Natural killer cell (primary cell): ENCODE measurements around the gene TINAGL1. TPM values are rescaled to one million over a fixed set of nuclear protein-coding genes. Genes with fewer than 3 reads are reported as not detected.

ENCODE experiments used
- ATAC-seq, 3 donors: fragments of 150-1000 bp in 2 of 3; fragments of 200-7000 bp in 1 of 3; cut with Tn5 transposase; 1 replicate in 1 of 3; 2 replicates in 2 of 3; pipeline ENCODE4 v1.10.0; 2021; ENCODE audit warnings: mild to moderate bottlenecking in 2 of 3, moderate library complexity in 2 of 3
- DNase-seq, 2 donors: peaks; one replicate each; pipeline versions ENCODE4 v3.0.0 to v3.0.0-alpha.2; 2013 to 2021; ENCODE audit warnings: mixed read lengths in 1 of 2
- H3K27ac ChIP-seq: one replicate; pipeline ENCODE4 v1.5.1; 2013; ENCODE audit warnings: mild to moderate bottlenecking, low read length
- H3K27me3 ChIP-seq: one replicate; pipeline ENCODE4 v1.6.1; 2013; ENCODE audit warnings: low read length; ENCODE audit not compliant: control insufficient read depth, insufficient read depth
- H3K36me3 ChIP-seq: one replicate; pipeline ENCODE4 v1.6.1; 2013; ENCODE audit warnings: low read length; ENCODE audit not compliant: control insufficient read depth, insufficient read depth
- H3K4me1 ChIP-seq: one replicate; pipeline ENCODE4 v1.6.1; 2013; ENCODE audit warnings: low read length; ENCODE audit not compliant: control insufficient read depth, insufficient read depth
- H3K4me3 ChIP-seq: one replicate; pipeline ENCODE4 v1.5.1; 2013; ENCODE audit warnings: low read length
- H3K9me3 ChIP-seq: one replicate; pipeline ENCODE4 v1.6.1; 2013; ENCODE audit warnings: low read length; ENCODE audit not compliant: control insufficient read depth, insufficient read depth
- H3K27ac Mint-ChIP-seq, 2 donors: one replicate each; pipeline ENCODE4 v1.8.0; 2022; ENCODE audit warnings: mild to moderate bottlenecking in 2 of 2, mixed read lengths in 2 of 2, moderate library complexity in 1 of 2
- H3K27me3 Mint-ChIP-seq, 2 donors: one replicate each; pipeline ENCODE4 v1.8.0; 2022; ENCODE audit warnings: low read depth in 2 of 2, mixed read lengths in 2 of 2
- H3K36me3 Mint-ChIP-seq: one replicate; pipeline ENCODE4 v1.8.0; 2022; ENCODE audit warnings: mixed read lengths
- H3K4me1 Mint-ChIP-seq, 2 donors: one replicate each; pipeline ENCODE4 v1.8.0; 2022; ENCODE audit warnings: mixed read lengths in 2 of 2
- H3K4me3 Mint-ChIP-seq: one replicate; pipeline ENCODE4 v1.8.0; 2022; ENCODE audit warnings: mild to moderate bottlenecking, moderate library complexity, mixed read lengths
- H3K9me3 Mint-ChIP-seq, 2 donors: one replicate each; pipeline ENCODE4 v1.8.0; 2022; ENCODE audit warnings: mixed read lengths in 2 of 2
- CTCF ChIP-seq: fragments of 200-600 bp; IDR thresholded peaks from one replicate; pipeline ENCODE4 v1.8.0; 2022; ENCODE audit warnings: antibody characterized with exemption
- WGBS: methylation state at CpG from one replicate; pipeline ENCODE4 v1.1.7; 2013; ENCODE audit warnings: missing lambda C conversion rate; ENCODE audit not compliant: insufficient coverage; 5-methylcytosine and 5-hydroxymethylcytosine counted together
- intact Hi-C: fragments of 100-400 bp; cut with micrococcal nuclease; formaldehyde crosslinking; loops from one replicate; pipeline ENCODE4 v1.14.2; 2022
- total RNA-seq, 4 donors: library from RNA; stranded (reverse); fragments of 120-200 nt in 1 of 4; gene quantifications; one replicate each; pipeline versions ENCODE4 v1.2.3 to v1.2.4, GENCODE V29; 2013 to 2022

The TINAGL1 gene
- total RNA-seq, 3 donors from 2014 or later (not counting 1 experiment from before 2014, with no cell fraction given) = not detected

- TF ChIP-seq CTCF = no peak
- no peak overlapping the region for H3K27ac Mint-ChIP-seq
- Histone ChIP-seq H3K4me3 (no peak overlapping the region), H3K27ac (no peak overlapping the region), H3K27me3 (peaks cover 4% of the 10 kb centered on the region), H3K36me3 (no peaks in the 10 kb centered on the region), H3K4me1 (no peaks in the 10 kb centered on the region), H3K9me3 (no peaks in the 10 kb centered on the region)
- intact Hi-C loops = no loop called here
- no peaks in the 10 kb centered on the region for H3K9me3 Mint-ChIP-seq
- H3K4me1 Mint-ChIP-seq = no peaks in the 10 kb centered on the region
- no peak overlapping the region for H3K4me3 Mint-ChIP-seq
- ATAC-seq = no peak
- H3K27me3 Mint-ChIP-seq = peaks cover 29 to 34% of the 10 kb centered on the region in 2 donors
- H3K36me3 Mint-ChIP-seq = no peaks in the 10 kb centered on the region
- no peak for DNase-seq
Observed at GRCh38 chr1:31592132-31592531, 15.8 kb downstream of the TINAGL1 start.

GRCh38 chr1:31593136-31593665 lies 16.9 kb downstream of the TINAGL1 start:
- intact Hi-C loops = no loop called here

GRCh38 chr1:31593770-31594632 lies 17.7 kb downstream of the TINAGL1 start:
- no peaks in the 10 kb centered on the region for H3K9me3 Mint-ChIP-seq
- no peaks in the 10 kb centered on the region for H3K4me1 Mint-ChIP-seq
- intact Hi-C loops = no loop called here
- H3K36me3 Mint-ChIP-seq = no peaks in the 10 kb centered on the region
- H3K4me3 Mint-ChIP-seq = no peak overlapping the region
- TF ChIP-seq CTCF = peak; percentile 59
- no peaks in the 10 kb centered on the region for H3K27me3 ChIP-seq
- peaks cover 22 to 41% of the 10 kb centered on the region in 2 donors for H3K27me3 Mint-ChIP-seq
- no peak overlapping the region for H3K4me3 ChIP-seq
- 58% methylated on average over 10 of the region's 10 CpGs for WGBS
- DNase-seq (peak; percentile 50 to 80), ATAC-seq (peak; percentile 59 to 95 (median 75))
- H3K27ac ChIP-seq = no peak overlapping the region
- no peaks in the 10 kb centered on the region for H3K36me3 ChIP-seq
- H3K27ac Mint-ChIP-seq = no peak overlapping the region
- no peaks in the 10 kb centered on the region for H3K9me3 ChIP-seq
- no peaks in the 10 kb centered on the region for H3K4me1 ChIP-seq

More at GRCh38 chr1:31593136-31593665, 16.9 kb downstream of the TINAGL1 start:
- peaks cover under 1% of the 10 kb centered on the region for H3K27me3 ChIP-seq
- no peaks in the 10 kb centered on the region for H3K4me1 Mint-ChIP-seq
- H3K36me3 Mint-ChIP-seq = no peaks in the 10 kb centered on the region
- H3K4me1 ChIP-seq = no peaks in the 10 kb centered on the region
- 70% methylated on average over 5 of the region's 5 CpGs for WGBS
- H3K9me3 Mint-ChIP-seq = no peaks in the 10 kb centered on the region
- no peaks in the 10 kb centered on the region for H3K9me3 ChIP-seq
- no peak for TF ChIP-seq CTCF
- DNase-seq (no peak), ATAC-seq (no peak)
- H3K27ac Mint-ChIP-seq = no peak overlapping the region
- H3K4me3 Mint-ChIP-seq = no peak overlapping the region
- H3K27ac ChIP-seq = no peak overlapping the region
- no peaks in the 10 kb centered on the region for H3K36me3 ChIP-seq
- no peak overlapping the region for H3K4me3 ChIP-seq
- H3K27me3 Mint-ChIP-seq = peaks cover 24 to 41% of the 10 kb centered on the region in 2 donors
